Panc1 (cell line): ENCODE measurements around the gene SOX4.

ENCODE experiments used
- POLR2AphosphoS5 ChIP-seq: IDR thresholded peaks from 2 replicates; pipeline ENCODE4 v1.6.1; 2012; ENCODE audit warnings: mild to moderate bottlenecking, low read depth, low read length, moderate library complexity
- SIN3A ChIP-seq: IDR thresholded peaks from 2 replicates; pipeline ENCODE4 v1.6.1; 2012; ENCODE audit warnings: low read depth, mild to moderate bottlenecking, low read length, moderate library complexity, borderline replicate concordance; ENCODE audit not compliant: insufficient read depth
- TCF7L2 ChIP-seq: IDR thresholded peaks from 2 replicates; pipeline ENCODE4 v1.6.1; 2011; ENCODE audit warnings: mild to moderate bottlenecking, low read depth, low read length, inconsistent platforms
- TF ChIP-seq, protein P1 (sequence below): fragments of 450-650 bp; IDR thresholded peaks from 2 replicates; pipeline ENCODE4 v1.5.1; 2017; ENCODE audit warnings: mild to moderate bottlenecking
- TF ChIP-seq, protein P2 (sequence below), 2 experiments: IDR thresholded peaks; 2 replicates each; pipeline ENCODE4 v1.6.1; 2011 to 2012; ENCODE audit warnings: low read depth in 2 of 2, control low read depth in 1 of 2, low read length in 1 of 2, mild to moderate bottlenecking in 1 of 2, moderate library complexity in 1 of 2; ENCODE audit not compliant: insufficient read depth in 1 of 2

DNA sequence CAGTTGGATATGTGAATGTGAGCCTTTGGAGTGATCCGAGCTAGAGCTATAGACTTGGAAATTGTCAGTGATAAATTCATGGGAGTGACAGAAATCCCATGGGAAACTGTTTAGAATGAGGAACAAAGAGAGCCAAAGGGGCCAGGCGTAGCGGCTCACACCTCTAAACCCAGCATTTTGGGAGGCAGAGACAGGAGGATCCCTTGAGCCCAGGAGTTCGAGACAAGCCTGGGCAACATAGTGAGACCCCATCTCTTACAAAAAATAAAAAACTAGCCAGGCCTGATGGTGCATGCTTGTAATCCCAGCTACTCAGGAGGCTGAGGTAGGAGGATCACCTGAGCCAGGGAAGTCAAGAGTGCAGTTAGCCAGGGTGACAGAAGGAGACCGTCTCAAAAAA is 39.3 kb upstream of the SOX4 start:
- TF ChIP-seq, protein P1, sequence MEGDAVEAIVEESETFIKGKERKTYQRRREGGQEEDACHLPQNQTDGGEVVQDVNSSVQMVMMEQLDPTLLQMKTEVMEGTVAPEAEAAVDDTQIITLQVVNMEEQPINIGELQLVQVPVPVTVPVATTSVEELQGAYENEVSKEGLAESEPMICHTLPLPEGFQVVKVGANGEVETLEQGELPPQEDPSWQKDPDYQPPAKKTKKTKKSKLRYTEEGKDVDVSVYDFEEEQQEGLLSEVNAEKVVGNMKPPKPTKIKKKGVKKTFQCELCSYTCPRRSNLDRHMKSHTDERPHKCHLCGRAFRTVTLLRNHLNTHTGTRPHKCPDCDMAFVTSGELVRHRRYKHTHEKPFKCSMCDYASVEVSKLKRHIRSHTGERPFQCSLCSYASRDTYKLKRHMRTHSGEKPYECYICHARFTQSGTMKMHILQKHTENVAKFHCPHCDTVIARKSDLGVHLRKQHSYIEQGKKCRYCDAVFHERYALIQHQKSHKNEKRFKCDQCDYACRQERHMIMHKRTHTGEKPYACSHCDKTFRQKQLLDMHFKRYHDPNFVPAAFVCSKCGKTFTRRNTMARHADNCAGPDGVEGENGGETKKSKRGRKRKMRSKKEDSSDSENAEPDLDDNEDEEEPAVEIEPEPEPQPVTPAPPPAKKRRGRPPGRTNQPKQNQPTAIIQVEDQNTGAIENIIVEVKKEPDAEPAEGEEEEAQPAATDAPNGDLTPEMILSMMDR = no peak
- TF ChIP-seq, protein P2, sequence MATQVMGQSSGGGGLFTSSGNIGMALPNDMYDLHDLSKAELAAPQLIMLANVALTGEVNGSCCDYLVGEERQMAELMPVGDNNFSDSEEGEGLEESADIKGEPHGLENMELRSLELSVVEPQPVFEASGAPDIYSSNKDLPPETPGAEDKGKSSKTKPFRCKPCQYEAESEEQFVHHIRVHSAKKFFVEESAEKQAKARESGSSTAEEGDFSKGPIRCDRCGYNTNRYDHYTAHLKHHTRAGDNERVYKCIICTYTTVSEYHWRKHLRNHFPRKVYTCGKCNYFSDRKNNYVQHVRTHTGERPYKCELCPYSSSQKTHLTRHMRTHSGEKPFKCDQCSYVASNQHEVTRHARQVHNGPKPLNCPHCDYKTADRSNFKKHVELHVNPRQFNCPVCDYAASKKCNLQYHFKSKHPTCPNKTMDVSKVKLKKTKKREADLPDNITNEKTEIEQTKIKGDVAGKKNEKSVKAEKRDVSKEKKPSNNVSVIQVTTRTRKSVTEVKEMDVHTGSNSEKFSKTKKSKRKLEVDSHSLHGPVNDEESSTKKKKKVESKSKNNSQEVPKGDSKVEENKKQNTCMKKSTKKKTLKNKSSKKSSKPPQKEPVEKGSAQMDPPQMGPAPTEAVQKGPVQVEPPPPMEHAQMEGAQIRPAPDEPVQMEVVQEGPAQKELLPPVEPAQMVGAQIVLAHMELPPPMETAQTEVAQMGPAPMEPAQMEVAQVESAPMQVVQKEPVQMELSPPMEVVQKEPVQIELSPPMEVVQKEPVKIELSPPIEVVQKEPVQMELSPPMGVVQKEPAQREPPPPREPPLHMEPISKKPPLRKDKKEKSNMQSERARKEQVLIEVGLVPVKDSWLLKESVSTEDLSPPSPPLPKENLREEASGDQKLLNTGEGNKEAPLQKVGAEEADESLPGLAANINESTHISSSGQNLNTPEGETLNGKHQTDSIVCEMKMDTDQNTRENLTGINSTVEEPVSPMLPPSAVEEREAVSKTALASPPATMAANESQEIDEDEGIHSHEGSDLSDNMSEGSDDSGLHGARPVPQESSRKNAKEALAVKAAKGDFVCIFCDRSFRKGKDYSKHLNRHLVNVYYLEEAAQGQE (IDR thresholded peaks at IDR 0.05; ENCODE audit: insufficient read depth in 1 of 2, low read depth in 2 of 2, low read length in 1 of 2) = no peak
- TF ChIP-seq POLR2AphosphoS5 (no peak), TCF7L2 (no peak), SIN3A (no peak)
